IPS DF 19.7 (cell line): ENCODE measurements around the gene ARHGAP42.
"Not testable (repeated sequence)": the region's sequence is repeated elsewhere in the genome, so short reads cannot be mapped to it uniquely, and the experiment has no call there.

Experiments
- DNase-seq: peaks from one replicate; pipeline ENCODE4 v3.0.0-alpha.2; 2013; ENCODE audit warnings: low read depth, low spot score

The ARHGAP42 gene

GRCh38 chr11:100719809-100720221, 32.7 kb downstream of the ARHGAP42 start:
- DNase-seq, result no peak

- DNase-seq, result no peak
These were observed 39.6 kb downstream of the ARHGAP42 start for GRCh38 chr11:100726680-100727079.

GRCh38 chr11:100727410-100727809, 40.3 kb downstream of the ARHGAP42 start:
- no peak for DNase-seq

- DNase-seq, result no peak
These were observed 43.2 kb downstream of the ARHGAP42 start for GRCh38 chr11:100730266-100730665.

- DNase-seq, result no peak
These were observed 44.4 kb downstream of the ARHGAP42 start for GRCh38 chr11:100731471-100731870.

GRCh38 chr11:100732949-100733348, 45.9 kb downstream of the ARHGAP42 start:
- no peak for DNase-seq

GRCh38 chr11:100734743-100735527, 47.8 kb downstream of the ARHGAP42 start:
- DNase-seq, result no peak

- no peak for DNase-seq
These were observed 49.0 kb downstream of the ARHGAP42 start for GRCh38 chr11:100735949-100736675.

- DNase-seq, result no peak
These were observed 51.7 kb downstream of the ARHGAP42 start for GRCh38 chr11:100738701-100739270.

- no peak for DNase-seq
These were observed 52.6 kb downstream of the ARHGAP42 start for GRCh38 chr11:100739666-100740065.

GRCh38 chr11:100740440-100740839, 53.4 kb downstream of the ARHGAP42 start:
- DNase-seq, result no peak

- DNase-seq, result no peak
These were observed 55.0 kb downstream of the ARHGAP42 start for GRCh38 chr11:100741866-100742625.

- no peak for DNase-seq
These were observed 59.4 kb downstream of the ARHGAP42 start for GRCh38 chr11:100746448-100746847.

- no peak for DNase-seq
These were observed 61.1 kb downstream of the ARHGAP42 start for GRCh38 chr11:100748153-100748552.

- DNase-seq, result not testable (repeated sequence)
These were observed 62.9 kb downstream of the ARHGAP42 start for GRCh38 chr11:100749887-100750565.

- not testable (repeated sequence) for DNase-seq
These were observed 63.4 kb downstream of the ARHGAP42 start for GRCh38 chr11:100750566-100750891.

- no peak for DNase-seq
These were observed 65.5 kb downstream of the ARHGAP42 start for GRCh38 chr11:100752371-100753171.

- DNase-seq, result peak; percentile 28
These were observed 66.1 kb downstream of the ARHGAP42 start for GRCh38 chr11:100753172-100753543.

- peak; percentile 20 for DNase-seq
These were observed 66.5 kb downstream of the ARHGAP42 start for GRCh38 chr11:100753571-100753970.

- DNase-seq, result no peak
These were observed 69.5 kb downstream of the ARHGAP42 start for GRCh38 chr11:100756559-100756958.

GRCh38 chr11:100757646-100758045, 70.6 kb downstream of the ARHGAP42 start:
- no peak for DNase-seq
